ENCODE results near the gene RIPK1. TPM values are rescaled to one million over a fixed set of nuclear protein-coding genes. Genes with fewer than 3 reads are reported as not detected.

Gene RIPK1
- total RNA-seq, 1 experiment from 2014 or later = 15.5 TPM

- H3K4me1 Mint-ChIP-seq (ENCODE audit: low read depth, unreplicated experiment) = peaks cover 16% of the 10 kb centered on the region
- DNase-seq = no peak
- H3K27ac Mint-ChIP-seq (ENCODE audit: unreplicated experiment) = no peak overlapping the region
- H3K36me3 ChIP-seq (ENCODE audit: control insufficient read depth, insufficient read depth, low read length) = peaks cover 6% of the 10 kb centered on the region
- TF ChIP-seq, protein P1, sequence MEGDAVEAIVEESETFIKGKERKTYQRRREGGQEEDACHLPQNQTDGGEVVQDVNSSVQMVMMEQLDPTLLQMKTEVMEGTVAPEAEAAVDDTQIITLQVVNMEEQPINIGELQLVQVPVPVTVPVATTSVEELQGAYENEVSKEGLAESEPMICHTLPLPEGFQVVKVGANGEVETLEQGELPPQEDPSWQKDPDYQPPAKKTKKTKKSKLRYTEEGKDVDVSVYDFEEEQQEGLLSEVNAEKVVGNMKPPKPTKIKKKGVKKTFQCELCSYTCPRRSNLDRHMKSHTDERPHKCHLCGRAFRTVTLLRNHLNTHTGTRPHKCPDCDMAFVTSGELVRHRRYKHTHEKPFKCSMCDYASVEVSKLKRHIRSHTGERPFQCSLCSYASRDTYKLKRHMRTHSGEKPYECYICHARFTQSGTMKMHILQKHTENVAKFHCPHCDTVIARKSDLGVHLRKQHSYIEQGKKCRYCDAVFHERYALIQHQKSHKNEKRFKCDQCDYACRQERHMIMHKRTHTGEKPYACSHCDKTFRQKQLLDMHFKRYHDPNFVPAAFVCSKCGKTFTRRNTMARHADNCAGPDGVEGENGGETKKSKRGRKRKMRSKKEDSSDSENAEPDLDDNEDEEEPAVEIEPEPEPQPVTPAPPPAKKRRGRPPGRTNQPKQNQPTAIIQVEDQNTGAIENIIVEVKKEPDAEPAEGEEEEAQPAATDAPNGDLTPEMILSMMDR (IDR thresholded peaks at IDR 0.05; ENCODE audit: insufficient read depth in 1 of 2, low read depth in 1 of 2, low read length in 1 of 2, severe bottlenecking in 1 of 2, unreplicated experiment in 1 of 2) = no peak
- intact Hi-C loops (cut with micrococcal nuclease; ENCODE audit: unreplicated experiment) = no loop called here
- H3K27me3 Mint-ChIP-seq (ENCODE audit: insufficient read depth, unreplicated experiment) = no peaks in the 10 kb centered on the region
- no peaks in the 10 kb centered on the region for H3K9me3 ChIP-seq
- no peaks in the 10 kb centered on the region for H3K9me3 Mint-ChIP-seq (ENCODE audit: unreplicated experiment)
- H3K4me3 ChIP-seq (ENCODE audit: low read depth, low read length) = no peak overlapping the region
- H3K36me3 Mint-ChIP-seq (ENCODE audit: insufficient read depth, unreplicated experiment) = peaks cover 42% of the 10 kb centered on the region
- POLR2A ChIA-PET = no interaction called here
- no peak overlapping the region for H3K4me3 Mint-ChIP-seq (ENCODE audit: unreplicated experiment)
- no peaks in the 10 kb centered on the region for H3K27me3 ChIP-seq (replicated peaks; ENCODE audit: control insufficient read depth, insufficient read depth, low read length)
- no TSS peak for BruUV-seq (replicated peaks)
- H3K4me1 ChIP-seq = peaks cover 16% of the 10 kb centered on the region
- CTCF ChIA-PET = no interaction called here
These were observed 74.9 kb downstream of the RIPK1 start for GRCh38 chr6:3143158-3143557.

DNA sequence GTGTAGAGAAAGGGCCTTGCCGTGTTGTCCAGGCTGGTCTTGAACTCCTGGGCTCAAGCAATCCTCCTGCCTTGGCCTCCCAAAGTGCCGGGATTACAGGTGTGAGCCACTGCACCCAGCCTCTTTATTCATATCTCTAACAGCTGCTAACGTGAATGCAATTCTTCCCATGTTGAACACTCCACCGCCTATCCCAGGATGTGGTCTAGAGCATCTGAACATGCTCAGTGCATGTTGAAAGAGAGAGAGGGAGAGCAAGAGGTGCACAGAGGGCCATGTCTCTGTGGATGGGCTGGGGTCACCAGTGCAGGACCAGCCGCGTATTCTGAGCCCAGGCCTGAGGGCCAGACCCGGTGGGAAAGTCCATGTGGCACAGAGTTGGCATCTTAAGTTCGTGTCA, 76.3 kb downstream of the RIPK1 start:
- no peak for DNase-seq
- peaks cover 4% of the 10 kb centered on the region for H3K4me1 ChIP-seq
- Mint-ChIP-seq H3K4me1 (ENCODE audit: low read depth, unreplicated experiment) (peaks cover 7% of the 10 kb centered on the region), H3K9me3 (ENCODE audit: unreplicated experiment) (no peaks in the 10 kb centered on the region), H3K36me3 (ENCODE audit: insufficient read depth, unreplicated experiment) (peaks cover 32% of the 10 kb centered on the region), H3K27ac (ENCODE audit: unreplicated experiment) (no peak overlapping the region), H3K4me3 (ENCODE audit: unreplicated experiment) (no peak overlapping the region), H3K27me3 (ENCODE audit: insufficient read depth, unreplicated experiment) (no peaks in the 10 kb centered on the region)
- peaks cover 5% of the 10 kb centered on the region for H3K36me3 ChIP-seq (ENCODE audit: control insufficient read depth, insufficient read depth, low read length)
- intact Hi-C loops (cut with micrococcal nuclease; ENCODE audit: unreplicated experiment) = no loop called here
- ChIA-PET CTCF (no interaction called here), POLR2A (no interaction called here)
- TF ChIP-seq, protein P1 (IDR thresholded peaks at IDR 0.05; ENCODE audit: insufficient read depth in 1 of 2, low read depth in 1 of 2, low read length in 1 of 2, severe bottlenecking in 1 of 2, unreplicated experiment in 1 of 2) = no peak
- H3K9me3 ChIP-seq = no peaks in the 10 kb centered on the region
- BruUV-seq (replicated peaks) = no TSS peak
- H3K27me3 ChIP-seq (replicated peaks; ENCODE audit: control insufficient read depth, insufficient read depth, low read length) = no peaks in the 10 kb centered on the region
- no peak overlapping the region for H3K4me3 ChIP-seq (ENCODE audit: low read depth, low read length)

DNA sequence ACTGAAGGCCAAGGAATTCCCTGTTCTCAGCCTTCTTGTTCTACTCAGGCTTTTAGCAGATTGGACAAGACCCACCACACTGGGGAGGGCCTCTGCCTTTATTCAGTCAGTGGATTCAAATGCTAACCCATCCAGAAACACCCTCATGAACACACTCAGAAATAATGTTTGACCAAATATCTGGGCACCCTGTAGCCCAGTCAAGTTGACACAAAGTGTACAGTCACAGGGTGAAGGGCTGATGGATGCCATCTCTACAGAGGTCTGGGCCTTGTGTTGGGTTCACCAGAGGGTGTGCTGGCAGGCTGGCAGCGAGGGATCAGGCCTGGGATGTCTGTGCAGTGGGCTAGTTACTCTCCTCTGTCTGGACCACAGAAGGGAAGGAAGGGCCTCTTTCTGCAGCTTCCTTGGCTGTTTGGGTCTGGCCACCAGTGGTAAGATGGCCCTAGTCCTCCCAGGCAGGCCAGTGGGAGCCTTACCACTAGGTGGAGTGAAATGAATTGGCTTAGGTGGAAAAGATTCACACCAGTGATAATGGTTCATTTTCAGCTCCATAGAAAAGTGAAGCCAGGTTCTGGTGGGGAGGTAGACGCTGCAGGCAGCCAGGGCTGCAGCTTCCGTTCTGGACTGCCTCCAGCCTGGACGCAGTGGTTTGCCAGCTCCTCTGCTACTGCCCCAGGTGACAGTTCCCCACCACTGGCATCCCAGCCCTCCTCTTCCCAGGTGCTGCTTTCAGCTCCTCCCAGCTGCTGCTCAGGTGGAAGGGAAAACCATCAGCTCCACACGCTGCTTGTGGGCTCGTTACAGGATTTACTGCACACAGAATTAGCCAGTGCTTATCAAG, 79.8 kb downstream of the RIPK1 start:
- no TSS peak for BruUV-seq (replicated peaks)
- TF ChIP-seq, protein P1 (IDR thresholded peaks at IDR 0.05; ENCODE audit: insufficient read depth in 1 of 2, low read depth in 1 of 2, low read length in 1 of 2, severe bottlenecking in 1 of 2, unreplicated experiment in 1 of 2) = no peak
- H3K9me3 Mint-ChIP-seq (ENCODE audit: unreplicated experiment) = no peaks in the 10 kb centered on the region
- H3K4me3 Mint-ChIP-seq (ENCODE audit: unreplicated experiment) = no peak overlapping the region
- Histone ChIP-seq H3K27me3 (replicated peaks; ENCODE audit: control insufficient read depth, insufficient read depth, low read length) (no peaks in the 10 kb centered on the region), H3K4me3 (ENCODE audit: low read depth, low read length) (no peak overlapping the region), H3K36me3 (ENCODE audit: control insufficient read depth, insufficient read depth, low read length) (peaks cover 2% of the 10 kb centered on the region), H3K4me1 (no peaks in the 10 kb centered on the region), H3K9me3 (no peaks in the 10 kb centered on the region)
- H3K27ac Mint-ChIP-seq (ENCODE audit: unreplicated experiment) = no peak overlapping the region
- intact Hi-C loops (cut with micrococcal nuclease; ENCODE audit: unreplicated experiment) = no loop called here
- DNase-seq = no peak
- ChIA-PET POLR2A (no interaction called here), CTCF (no interaction called here)
- no peaks in the 10 kb centered on the region for H3K4me1 Mint-ChIP-seq (ENCODE audit: low read depth, unreplicated experiment)
- H3K36me3 Mint-ChIP-seq (ENCODE audit: insufficient read depth, unreplicated experiment) = peaks cover 27% of the 10 kb centered on the region
- H3K27me3 Mint-ChIP-seq (ENCODE audit: insufficient read depth, unreplicated experiment) = no peaks in the 10 kb centered on the region
